OCI-M2 (cell line): Measurements from ENCODE around the gene NRL.
"Not testable (repeated sequence)": the region's sequence is repeated elsewhere in the genome, so short reads cannot be mapped to it uniquely, and the experiment has no call there.

Experiments used
- DNase-seq: peaks from one replicate; lab custom pipeline; 2025; ENCODE audit not compliant: unreplicated experiment; lab: John Stamatoyannopoulos, UW

NRL gene

DNA sequence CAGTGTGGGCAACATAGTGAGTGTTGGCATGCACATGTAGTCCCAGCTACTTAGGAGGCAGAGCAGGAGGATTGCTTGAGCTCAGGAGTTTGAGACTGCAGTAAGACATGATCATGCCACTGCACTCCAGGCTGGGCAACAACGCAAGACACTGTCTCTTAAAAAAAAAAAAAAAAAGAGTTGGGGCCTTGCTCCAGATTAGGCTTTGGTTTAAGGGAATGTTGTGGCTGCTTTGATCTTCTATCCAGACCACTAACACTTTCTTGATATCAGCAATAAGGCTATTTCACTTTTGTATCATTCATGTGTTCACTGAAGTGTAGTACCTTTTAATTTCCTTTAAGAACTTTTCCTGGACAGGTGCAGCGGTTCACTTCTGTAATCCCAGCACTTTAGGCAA lies 12.9 kb upstream of the NRL start:
- no peak for DNase-seq

DNA sequence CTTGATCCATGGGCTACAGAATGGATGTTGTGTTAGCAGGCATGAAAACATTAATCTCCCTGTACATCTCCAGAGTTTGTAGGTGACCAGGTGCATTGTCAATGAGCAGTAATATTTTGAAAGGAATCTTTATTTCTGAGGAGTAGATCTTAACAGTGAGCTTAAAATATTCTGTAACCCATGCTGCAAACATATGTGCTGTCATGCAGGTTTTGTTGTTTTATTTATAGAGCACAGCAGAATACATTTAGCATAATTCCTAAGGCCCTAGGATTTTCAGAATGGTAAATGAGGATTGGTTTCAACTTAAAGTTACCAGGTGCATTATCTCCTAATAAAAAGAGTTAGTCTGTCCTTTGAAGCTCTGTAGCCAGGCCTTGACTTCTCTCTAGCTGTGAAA lies 12.2 kb upstream of the NRL start:
- no peak for DNase-seq

DNA sequence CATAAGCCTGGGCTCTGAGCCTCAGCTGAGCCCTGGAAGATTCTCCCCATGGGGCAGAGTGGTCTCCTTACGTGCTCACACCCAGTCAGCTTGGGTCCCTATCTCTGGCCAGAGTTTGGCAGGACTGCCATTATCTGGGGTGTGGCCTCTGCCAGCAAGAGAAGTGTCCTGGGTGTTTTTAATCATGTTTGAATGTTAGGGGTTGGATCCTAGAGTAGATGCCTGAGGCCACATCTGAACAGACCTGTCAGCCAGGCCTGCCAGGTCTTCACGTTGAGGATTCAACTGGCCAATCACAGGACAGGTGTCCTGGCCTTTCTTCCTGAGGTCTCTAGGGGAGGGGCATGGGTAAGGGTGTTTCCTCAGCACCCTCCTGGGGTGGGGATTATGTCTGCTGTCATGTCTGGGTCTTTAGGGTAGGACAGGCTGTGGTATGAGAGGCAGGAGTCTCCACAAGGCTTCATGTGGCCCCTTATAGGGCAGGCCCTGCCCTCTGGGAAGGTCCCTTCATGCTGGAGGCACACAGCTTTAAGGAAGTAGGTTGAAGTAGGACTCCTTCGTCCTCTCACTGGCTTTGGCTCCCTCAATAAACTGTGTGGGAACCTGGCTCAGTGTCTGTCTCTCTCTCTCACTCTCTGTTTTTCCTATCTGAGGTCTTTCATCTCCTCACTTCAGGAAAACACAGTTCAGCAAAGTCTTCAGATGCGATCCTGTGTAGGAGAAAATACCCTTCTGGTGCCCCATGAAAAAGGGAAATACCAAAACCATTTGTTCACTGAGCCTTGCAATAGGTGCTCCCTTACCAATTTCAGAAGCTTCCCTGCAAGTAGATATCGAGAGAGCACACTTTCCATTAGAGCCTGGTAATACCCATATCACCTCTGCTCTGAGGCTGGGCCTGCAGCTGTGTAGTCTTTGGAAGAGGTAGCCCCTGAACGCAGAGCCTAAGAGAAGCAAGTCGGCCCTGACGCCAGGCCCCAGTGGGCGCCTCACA lies 9.0 kb upstream of the NRL start:
- DNase-seq, result no peak

DNA sequence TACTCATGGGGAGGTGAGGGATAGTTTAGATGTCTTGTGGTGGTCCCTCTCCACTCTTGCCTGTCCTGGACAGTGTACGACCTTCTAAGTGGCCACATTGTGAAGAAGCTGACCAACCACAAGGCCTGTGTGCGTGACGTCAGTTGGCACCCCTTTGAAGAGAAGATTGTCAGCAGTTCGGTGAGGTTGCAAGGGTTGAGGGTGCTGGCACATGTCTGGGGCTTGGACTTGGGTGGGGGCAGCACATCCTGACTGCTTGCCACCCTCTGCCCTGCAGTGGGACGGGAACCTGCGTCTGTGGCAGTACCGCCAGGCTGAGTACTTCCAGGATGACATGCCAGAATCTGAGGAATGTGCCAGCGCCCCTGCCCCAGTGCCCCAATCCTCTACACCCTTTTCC lies 8.1 kb upstream of the NRL start:
- DNase-seq, result no peak

DNA sequence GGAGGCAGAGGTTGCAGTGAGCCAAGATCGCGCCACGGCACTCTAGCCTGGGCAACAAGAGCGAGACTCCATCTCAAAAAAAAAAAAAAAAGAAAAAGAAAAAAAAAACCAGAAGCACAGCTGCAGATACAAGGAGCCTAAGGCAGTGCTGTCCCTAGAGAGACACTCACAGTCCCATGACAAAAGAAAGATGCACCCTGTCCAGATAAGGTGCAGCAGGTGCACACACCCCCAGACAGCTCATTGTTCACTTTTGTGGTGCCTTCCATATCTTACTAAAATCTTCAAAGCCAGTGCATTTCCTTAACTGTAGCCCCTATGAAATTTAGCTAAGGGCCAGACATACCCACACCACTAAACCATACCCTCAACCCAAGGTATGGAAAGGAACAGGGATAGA lies 7.7 kb upstream of the NRL start:
- no peak for DNase-seq

DNA sequence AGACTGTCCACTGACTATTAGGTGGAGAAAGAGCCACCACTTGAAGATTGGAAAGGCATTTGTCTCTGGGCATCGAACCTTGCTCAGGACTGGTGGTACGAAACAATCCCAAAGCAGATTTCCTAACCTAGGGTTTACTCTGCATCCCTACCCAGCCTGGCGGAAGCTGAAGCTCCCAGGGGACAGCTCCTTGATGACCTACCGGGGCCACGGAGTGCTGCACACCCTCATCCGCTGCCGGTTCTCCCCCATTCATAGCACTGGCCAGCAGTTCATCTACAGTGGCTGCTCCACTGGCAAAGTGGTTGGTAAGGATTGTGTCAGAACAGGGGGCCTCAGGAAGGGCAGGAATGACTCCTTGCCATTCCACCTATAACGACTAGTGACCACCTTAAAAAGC lies 6.5 kb upstream of the NRL start:
- DNase-seq, result no peak

DNA sequence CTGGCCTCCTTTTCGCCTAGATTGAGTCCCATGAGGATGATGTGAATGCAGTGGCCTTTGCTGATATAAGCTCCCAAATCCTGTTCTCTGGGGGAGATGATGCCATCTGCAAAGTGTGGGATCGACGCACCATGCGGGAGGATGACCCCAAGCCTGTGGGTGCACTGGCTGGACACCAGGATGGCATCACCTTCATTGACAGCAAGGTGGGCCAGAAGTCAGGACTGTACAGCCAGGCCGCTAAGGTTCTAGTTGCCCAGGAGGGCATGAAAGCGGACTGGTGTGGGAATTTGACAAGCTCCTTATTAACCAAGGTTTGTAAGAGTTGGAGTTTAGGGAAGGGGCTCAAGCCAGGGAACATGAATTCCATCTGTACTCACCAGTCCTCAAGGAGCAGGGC lies 4.9 kb upstream of the NRL start:
- no peak for DNase-seq

DNA sequence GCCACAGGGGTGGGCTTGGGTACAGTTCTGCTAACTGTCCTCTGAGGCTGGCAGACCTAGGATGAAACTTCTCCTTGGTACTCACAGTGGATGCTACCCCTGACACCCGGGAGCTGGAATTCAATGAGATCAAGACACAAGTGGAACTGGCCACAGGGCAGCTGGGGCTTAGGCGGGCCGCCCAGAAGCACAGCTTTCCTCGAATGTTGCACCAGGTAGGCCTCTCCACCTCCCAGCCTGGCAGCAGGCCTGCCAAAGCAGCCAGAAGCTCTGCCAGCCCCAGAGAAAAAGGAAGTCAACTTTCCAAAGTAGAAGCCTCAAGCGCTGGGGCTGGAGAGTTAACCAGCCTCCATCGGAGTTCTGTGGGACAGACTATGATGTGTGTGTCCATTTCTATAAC lies 2.4 kb upstream of the NRL start:
- DNase-seq, result no peak

DNA sequence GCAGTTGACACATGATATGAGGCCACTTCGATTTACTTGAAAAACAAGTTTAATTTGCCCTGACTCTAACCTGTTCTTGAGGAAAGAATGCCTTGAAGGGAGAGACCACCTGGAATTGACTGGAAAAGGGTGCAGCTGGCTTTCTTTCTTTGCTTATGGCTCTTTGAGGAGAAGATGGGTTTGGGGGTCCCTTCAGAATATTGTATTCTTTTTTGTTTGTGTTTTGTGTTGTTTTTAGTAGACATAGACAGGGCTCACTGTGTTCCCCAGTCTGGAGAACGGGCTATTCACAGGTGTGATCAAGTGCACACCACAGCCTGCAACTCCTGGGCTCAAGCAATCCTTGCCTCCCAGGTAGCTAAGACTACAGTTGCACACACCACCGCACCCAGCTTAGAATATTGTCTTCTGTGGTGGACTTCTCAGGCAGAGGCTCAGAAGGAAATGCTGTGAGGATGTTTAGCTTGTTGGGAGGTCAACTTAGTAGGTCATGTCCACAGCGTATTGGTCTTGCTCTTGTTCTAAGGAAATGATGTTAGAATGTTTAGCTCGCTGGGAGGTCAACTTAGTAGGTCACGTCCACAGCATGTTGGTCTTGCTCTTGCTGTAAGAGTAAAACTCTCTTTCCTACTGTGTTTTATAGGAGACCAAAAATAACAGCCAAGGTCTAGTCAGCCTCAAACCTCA lies 1.5 kb upstream of the NRL start:
- no peak for DNase-seq

DNA sequence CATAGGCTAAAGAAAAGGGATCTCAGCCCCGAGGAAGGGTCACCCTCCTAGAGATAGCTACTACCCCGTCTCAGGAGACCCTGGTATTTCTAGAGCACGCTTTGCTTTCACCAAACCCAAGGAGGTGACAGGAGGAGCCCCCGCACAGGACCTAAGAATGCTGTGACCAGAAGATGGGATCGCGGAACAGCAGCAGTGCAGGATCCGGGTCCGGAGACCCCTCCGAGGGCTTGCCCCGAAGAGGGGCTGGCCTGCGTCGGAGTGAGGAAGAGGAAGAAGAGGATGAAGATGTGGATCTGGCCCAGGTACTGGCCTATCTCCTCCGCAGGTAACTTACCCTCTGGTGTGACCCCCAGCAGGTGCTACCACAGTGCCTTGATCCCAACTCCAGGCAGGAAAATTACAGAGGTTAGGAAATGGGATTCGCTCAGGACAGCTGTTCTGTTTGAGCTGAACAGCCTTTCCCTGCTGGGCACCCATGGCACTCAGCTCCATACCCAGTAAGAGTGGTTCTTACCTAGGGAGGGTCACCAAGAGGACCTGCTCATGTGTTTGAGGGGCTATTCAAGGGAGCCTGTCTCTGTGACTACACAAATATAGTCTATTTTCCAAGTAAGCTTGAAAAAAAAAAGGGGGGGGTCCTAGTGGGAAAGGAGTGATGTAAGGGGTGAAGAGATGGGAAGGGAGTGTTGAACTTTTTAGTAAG lies 826 bp upstream of the NRL start:
- no peak for DNase-seq

DNA sequence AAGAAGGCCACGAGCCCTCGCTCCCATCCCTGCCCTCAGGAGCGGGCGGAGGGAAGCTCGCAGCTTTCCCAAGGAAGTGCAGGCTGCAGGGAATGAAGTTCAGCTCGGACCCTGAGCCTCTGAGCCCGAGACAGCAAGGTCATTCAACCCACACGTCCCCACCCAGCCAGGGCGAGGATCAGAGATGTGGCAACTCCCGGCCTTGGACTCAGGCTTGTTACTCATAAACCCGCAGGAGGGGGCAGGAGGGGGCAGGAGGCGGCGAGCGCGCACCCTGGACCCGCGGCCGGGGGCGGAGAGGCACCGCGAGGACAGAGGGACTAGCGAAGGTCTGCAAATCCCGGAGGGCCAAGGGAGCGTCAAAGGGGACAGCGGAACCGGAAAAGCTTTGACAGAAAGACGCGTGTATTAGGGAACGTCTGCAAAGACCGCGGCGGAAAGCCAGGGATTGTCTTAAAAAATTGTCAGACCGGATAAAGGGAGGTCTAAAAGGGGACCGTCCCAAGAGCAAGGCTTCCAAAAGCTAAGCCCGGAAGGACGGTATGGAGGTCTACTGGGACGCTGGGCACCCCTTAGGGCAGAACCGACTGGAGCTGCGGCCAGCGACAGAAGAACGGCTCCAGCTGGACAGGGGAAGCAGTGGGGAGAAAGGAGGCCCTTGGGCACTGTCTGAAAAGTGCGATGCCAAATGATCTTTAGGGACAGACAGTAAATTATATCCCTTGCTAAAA lies 783 bp downstream of the NRL start:
- peak; percentile 85 for DNase-seq

DNA sequence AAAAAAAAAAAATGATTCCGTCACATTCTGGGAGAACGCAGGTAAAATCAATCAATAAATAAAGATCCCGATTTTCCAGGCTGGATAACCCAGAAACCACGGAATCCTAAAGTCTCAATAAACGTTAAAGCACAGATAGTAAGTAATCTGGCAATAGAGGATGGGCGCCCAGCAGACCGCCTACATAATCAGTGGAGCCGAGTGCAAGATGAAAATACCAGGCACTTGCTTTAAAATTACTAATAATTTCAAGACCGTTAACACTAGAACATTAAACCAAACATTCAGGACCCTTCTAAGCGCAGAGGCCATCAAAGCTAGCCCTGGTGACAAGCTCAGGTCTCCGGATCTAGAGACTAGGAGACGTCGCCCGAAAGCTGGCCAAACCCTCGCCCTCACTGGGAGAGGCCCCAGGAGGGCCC lies 1.4 kb downstream of the NRL start:
- no peak for DNase-seq

DNA sequence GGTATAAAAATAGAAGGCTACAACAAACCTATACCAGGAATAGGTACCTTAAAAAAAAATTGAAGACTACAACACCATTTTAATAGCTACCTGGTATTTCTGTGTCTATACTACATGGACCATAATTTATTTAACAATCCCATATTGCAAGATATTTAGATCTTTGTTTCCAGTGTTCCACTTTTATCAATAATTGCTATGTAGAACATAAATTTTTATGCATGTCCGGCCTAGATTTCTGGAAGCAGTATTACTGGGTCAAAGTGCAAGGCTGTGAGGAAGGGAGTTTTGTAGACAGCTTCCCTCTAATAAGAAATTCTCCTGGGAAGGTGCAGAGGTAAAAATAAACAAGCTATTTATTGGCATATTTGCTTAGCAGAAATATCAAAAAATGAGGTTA lies 4.2 kb downstream of the NRL start:
- no peak for DNase-seq

DNA sequence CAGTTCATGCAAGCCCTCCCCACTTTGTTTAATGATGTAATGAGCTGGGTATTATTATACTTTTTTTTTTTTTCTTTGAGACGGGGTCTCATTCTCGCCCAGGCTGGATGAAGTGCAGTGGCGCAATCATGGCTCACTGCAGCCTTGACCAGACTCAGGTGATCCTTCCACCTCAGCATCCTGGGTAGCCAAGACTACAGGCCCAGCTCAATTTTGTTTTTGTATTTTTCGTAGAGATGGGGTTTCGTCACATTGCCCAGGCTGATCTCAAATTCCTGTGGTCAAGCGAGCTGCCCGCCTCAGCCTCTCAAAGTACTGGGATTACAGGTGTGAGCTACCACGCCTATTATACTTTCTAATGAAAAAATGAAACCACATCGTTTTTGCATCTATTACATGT lies 4.7 kb downstream of the NRL start:
- no peak for DNase-seq

DNA sequence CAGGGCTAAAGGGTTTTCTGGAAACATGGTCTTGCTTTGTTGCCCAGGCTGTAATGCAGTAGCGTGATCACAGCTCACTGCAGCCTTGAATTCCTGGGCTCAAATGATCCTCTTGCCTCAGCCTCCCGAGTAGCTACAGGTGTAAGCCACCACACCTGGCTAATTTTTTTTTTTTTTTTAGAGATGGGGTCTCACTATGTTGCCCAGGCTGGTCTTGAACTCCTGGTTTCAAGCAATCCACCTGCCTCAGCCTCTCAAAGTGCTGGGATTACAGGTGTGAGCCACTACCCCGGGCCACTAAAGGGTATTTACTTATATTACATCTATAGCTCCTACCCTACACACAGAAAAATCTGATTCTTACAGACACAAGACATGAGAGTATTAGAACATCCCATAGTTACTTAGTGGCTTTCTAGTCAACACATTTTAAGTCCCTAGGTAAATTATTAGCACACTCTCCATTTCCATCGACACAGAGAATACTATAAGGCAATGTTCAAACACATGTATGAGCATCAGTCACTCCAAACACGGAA lies 6.3 kb downstream of the NRL start:
- DNase-seq, result no peak

DNA sequence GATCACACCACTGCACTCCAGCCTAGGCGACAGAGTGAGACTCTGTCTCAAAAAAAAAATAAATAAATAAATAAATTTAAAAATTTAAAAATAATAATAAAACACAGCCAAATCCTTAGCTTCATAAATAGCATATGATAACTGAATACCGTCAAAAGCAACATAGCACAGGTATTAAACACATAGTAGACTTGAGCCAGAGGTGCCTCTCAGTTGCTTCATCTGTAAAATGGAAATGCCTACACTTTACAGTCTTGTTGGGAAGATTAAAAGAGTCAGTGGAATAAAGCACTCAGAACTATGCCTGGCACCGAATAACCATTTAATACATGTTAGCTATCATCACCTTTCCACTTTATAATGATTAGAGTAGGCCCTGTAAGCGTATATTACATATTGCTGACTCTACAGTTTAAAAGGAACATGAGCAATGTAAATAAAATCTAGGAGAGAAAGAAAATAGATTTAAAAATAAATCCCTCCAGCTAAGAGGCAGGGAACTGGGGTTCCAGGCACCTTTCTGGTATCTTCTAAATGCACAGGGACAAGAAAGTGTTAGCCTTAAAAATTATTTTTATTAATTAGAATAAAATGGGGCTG lies 8.0 kb downstream of the NRL start:
- DNase-seq, result no peak

DNA sequence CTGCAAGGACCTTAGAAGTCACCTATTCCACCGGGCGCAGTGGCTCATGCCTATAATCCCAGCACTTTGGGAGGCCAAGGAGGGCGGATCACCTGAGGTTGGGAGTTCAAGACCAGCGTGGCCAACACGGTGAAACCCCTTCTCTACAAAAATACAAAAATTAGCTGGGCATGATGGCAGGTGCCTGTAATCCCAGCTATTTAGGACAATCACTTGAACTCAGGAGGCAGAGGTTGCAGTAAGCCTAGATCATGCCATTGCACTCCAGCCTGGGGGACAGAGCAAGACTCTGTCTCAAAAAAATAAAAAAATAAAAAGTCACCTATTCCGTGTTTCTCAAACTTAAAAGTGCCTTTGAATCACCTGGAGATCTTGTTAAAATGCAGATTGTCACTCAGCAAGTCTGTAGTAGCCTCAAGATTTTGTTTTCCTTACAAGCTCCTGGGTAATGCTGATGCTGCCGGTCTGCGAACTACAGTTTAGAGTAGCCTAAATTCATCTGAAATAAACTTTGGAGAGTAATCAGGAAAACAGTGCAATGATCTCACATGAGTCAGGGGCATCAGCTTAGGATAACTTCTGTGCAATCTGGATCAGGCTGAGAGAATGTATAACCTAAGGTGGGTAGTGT lies 9.0 kb downstream of the NRL start:
- DNase-seq, result not testable (repeated sequence)

DNA sequence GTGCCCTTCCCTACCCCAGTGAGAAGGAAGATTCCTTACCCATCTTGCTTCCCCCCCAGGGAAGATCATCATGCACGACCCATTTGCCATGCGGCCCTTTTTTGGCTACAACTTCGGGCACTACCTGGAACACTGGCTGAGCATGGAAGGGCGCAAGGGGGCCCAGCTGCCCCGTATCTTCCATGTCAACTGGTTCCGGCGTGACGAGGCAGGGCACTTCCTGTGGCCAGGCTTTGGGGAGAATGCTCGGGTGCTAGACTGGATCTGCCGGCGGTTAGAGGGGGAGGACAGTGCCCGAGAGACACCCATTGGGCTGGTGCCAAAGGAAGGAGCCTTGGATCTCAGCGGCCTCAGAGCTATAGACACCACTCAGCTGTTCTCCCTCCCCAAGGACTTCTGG lies 11.3 kb downstream of the NRL start:
- no peak for DNase-seq

DNA sequence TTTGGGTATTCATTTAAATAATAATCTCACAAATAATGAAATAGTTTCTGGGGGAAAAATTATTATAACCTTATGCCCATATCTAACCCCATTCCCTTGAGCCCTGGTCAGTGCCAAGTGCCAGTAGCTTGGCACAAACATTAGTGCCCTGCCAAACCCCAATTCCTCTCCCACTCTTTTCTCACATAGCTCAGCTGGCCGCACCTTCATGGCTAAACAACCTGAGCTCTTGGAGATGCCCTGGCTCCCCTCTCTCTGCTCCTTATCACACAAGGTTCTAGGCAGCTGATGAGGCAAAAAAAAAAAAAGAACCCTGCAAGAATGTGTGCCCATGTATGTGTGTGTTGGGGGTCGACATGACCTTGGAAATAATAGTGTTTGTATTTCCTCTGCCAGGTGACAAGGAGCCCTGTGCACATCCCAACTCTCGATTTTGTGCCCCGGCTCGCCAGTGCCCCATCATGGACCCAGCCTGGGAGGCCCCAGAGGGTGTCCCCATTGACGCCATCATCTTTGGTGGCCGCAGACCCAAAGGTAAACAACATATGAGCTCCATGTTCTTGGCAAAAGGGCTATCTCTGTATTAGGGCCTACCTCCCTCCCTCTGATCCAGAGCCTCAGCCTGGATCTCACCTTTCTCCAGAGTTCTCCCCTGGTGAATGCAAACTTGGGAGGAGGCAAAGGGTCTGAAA lies 12.2 kb downstream of the NRL start:
- DNase-seq, result no peak
